DMS153 treated with DMSO at 0.1 percent for 48 hours (cell line): ENCODE results near the gene AKAP3.
A peak's percentile ranks its signal among the peaks of the same experiment; 100 is the strongest.

Experiments used
- DNase-seq: peaks from one replicate; lab custom pipeline; 2025; ENCODE audit not compliant: unreplicated experiment; lab: John Stamatoyannopoulos, UW

Gene AKAP3

GRCh38 chr12:4648501-4649357, at the start of gene AKAP3, which contains the start of gene NDUFA9:
AKAP3 (minus strand) TSS chr12:4649051; CDS start chr12:4638196, 10,855 bp downstream.
NDUFA9 (plus strand) TSS chr12:4649114; CDS start chr12:4649127, 13 bp downstream.
- peak; percentile 77 for DNase-seq

- no peak for DNase-seq
These were observed 41.9 kb upstream of the AKAP3 start for GRCh38 chr12:4690760-4691159.

GRCh38 chr12:4685317-4685716, 36.5 kb upstream of the AKAP3 start:
- no peak for DNase-seq

- DNase-seq = no peak
These were observed 32.9 kb upstream of the AKAP3 start for GRCh38 chr12:4681732-4682131.

- no peak for DNase-seq
These were observed 30.9 kb upstream of the AKAP3 start for GRCh38 chr12:4679711-4680110.

- DNase-seq = no peak
These were observed 16.4 kb upstream of the AKAP3 start for GRCh38 chr12:4665236-4665635.

GRCh38 chr12:4663971-4664505, 15.2 kb upstream of the AKAP3 start:
- DNase-seq = no peak

GRCh38 chr12:4653691-4654090, 4.8 kb upstream of the AKAP3 start:
- no peak for DNase-seq

GRCh38 chr12:4653257-4653656, 4.4 kb upstream of the AKAP3 start:
- no peak for DNase-seq

- DNase-seq = no peak
These were observed 459 bp upstream of the AKAP3 start for GRCh38 chr12:4649358-4649661.

GRCh38 chr12:4648104-4648500, 749 bp downstream of the AKAP3 start:
- DNase-seq = no peak

GRCh38 chr12:4645023-4645422, 3.8 kb downstream of the AKAP3 start:
- DNase-seq = no peak

GRCh38 chr12:4643747-4644146, 5.1 kb downstream of the AKAP3 start:
- no peak for DNase-seq

GRCh38 chr12:4630262-4630661, 18.6 kb downstream of the AKAP3 start:
- no peak for DNase-seq

GRCh38 chr12:4628406-4628805, 20.4 kb downstream of the AKAP3 start:
- DNase-seq = no peak

- no peak for DNase-seq
These were observed 22.3 kb downstream of the AKAP3 start for GRCh38 chr12:4626543-4626942.

- DNase-seq = peak; percentile 2
These were observed 27.3 kb downstream of the AKAP3 start for GRCh38 chr12:4621511-4621910.

- DNase-seq = no peak
These were observed 33.2 kb downstream of the AKAP3 start for GRCh38 chr12:4615667-4616066.

- DNase-seq = no peak
These were observed 38.4 kb downstream of the AKAP3 start for GRCh38 chr12:4610481-4610880.

- DNase-seq = no peak
These were observed 39.8 kb downstream of the AKAP3 start for GRCh38 chr12:4609071-4609470.

GRCh38 chr12:4607056-4607455, 41.8 kb downstream of the AKAP3 start:
- no peak for DNase-seq

GRCh38 chr12:4604684-4605193, 44.1 kb downstream of the AKAP3 start:
- DNase-seq = peak; percentile 51

- DNase-seq = no peak
These were observed 44.9 kb downstream of the AKAP3 start for GRCh38 chr12:4603946-4604345.
